ENCODE data around the gene PHLPP1.

GRCh38 chr18:62991389-62991788 lies 276.0 kb downstream of the PHLPP1 start:
- no peak for TF ChIP-seq CTCF (IDR thresholded peaks at IDR 0.05)
- TF ChIP-seq POLR2A (IDR thresholded peaks at IDR 0.05; ENCODE audit: low read length), result no peak
- TF ChIP-seq CHD2 (IDR thresholded peaks at IDR 0.05; ENCODE audit: low read length, partially characterized antibody), result no peak
- TF ChIP-seq BCL3 (IDR thresholded peaks at IDR 0.05), result no peak
- no peak for TF ChIP-seq USF2 (IDR thresholded peaks at IDR 0.05)
- no peak for TF ChIP-seq RNF2 (IDR thresholded peaks at IDR 0.05; ENCODE audit: borderline replicate concordance, low read depth)
- TF ChIP-seq EP300 (IDR thresholded peaks at IDR 0.05), result no peak
- no peak for TF ChIP-seq TFCP2L1 (CRISPR knock-in tag; IDR thresholded peaks at IDR 0.05)
- no peak for TF ChIP-seq REST (IDR thresholded peaks at IDR 0.05)
- no peak for TF ChIP-seq MAZ (IDR thresholded peaks at IDR 0.05; ENCODE audit: borderline replicate concordance, low read depth, low read length)
- TF ChIP-seq MYC (IDR thresholded peaks at IDR 0.05; ENCODE audit: borderline replicate concordance, low read length), result no peak
- TF ChIP-seq CBX8 (IDR thresholded peaks at IDR 0.05), result no peak
- TF ChIP-seq RFX5 (IDR thresholded peaks at IDR 0.05), result no peak
